Germinal center (tissue), 1 donor: ENCODE data around the gene CLEC10A.

Experiments used
- DNase-seq: peaks from one replicate; pipeline ENCODE4 v3.0.0; 2012; ENCODE audit warnings: mixed read lengths, low spot score

The CLEC10A gene

GRCh38 chr17:7038025-7038862 is 41.8 kb downstream of the CLEC10A start:
- DNase-seq, result no peak

GRCh38 chr17:7035591-7036368 is 44.3 kb downstream of the CLEC10A start, which contains the start of gene SLC16A13:
TSS of gene SLC16A13 (plus strand) at chr17:7036015. CDS start at chr17:7036383, 368 bp downstream.
- DNase-seq, result peak; percentile 100

DNA sequence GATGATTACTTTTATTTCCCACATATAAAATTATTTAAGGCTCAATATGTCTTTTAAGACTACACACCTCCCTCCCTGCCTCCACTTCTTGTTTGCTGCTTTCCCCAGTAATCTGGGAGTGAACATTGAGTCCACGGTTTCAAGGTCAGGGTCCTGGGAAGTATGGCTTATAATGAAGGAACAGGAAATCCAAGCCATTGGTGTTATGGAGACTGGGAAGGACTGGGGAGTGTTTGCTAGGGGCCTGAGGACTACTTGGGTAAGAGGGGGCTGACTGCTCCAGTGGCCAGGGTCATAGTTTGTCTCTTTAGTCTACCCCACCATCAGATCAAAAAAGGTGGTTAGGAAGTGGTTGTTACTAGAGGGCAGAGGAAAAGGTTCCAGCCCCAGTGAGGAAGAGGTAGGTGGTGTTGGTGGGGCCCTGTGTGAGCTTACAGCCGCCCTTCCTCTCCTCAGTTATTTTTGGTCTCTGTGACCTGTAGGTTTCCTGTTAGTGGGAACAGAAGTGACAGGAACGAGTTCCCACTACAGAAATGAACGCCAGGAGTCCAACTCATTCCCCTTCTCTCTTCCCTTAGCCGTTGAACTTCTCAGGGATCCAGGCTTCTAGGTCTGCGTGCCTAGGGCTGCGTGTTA is 45.0 kb downstream of the CLEC10A start:
- DNase-seq, result no peak

DNA sequence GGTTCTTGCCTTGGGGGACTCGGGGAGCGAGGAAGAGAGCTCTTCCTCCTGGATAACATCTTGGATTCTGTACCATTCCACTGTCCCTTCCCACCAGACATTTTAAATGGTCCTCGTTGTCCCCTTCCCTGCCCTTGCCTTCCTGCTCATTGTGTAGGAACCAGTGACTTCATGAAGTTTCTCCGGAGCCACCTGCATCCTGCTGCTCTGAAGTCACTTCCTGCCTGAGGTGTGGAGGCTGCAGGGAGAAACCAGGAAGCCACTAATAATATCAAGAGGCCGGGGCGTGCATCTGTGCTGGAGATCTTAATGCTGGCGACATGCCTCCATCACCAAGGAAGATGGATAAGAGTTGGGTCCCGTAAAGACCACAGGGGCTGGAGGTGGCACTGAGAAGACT is 50.4 kb downstream of the CLEC10A start:
- DNase-seq, result no peak

- no peak for DNase-seq
Observed at GRCh38 chr17:7029096-7029495, 51.0 kb downstream of the CLEC10A start.

GRCh38 chr17:7027335-7027734 is 52.7 kb downstream of the CLEC10A start:
- no peak for DNase-seq

GRCh38 chr17:7026471-7027115 is 53.5 kb downstream of the CLEC10A start:
- DNase-seq, result no peak

DNA sequence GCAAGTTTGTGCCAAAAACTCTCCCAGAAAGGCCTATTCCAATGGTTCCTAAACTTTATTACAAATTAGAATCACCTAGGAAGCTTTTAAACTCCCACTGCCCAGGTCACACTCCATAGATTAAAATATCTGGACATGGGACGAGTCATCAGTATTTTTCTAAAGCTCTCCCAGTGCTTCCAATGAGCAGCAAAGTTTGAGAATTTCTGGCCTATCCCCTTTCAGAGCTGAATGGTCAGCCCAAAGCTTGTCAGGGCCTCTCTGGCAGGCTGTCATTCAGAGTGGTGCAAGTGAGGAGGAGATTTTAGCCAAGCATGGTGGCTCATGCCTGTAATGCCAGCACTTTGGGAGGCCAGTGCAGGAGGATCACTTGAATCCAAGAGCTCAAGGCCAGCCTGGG is 54.8 kb downstream of the CLEC10A start:
- no peak for DNase-seq
